ENCODE data around the gene LAMA5. TPM values are rescaled to one million over a fixed set of nuclear protein-coding genes. Genes with fewer than 3 reads are reported as not detected.

LAMA5 gene
- total RNA-seq, 1 experiment from 2014 or later: 1,050 TPM

DNA sequence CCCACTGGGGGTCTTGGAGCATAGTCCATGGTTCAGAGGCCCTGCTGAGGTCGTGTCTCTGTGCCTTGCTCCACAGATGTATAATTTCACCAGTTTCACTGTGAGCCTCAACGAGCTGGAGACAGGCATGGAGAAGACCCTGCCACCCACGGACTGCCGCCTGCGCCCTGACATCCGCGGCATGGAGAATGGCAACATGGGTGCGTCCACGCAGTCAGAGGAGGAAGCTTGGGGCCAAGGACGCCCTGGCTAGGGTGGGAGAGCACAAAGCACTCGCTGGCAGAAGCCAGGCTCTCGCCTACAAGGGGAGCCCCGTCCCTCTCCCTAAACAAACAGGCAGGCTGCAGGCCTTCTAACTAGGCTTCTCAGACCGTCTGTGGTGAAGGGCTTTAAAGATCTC lies 78.0 kb downstream of the LAMA5 start:
- Histone ChIP-seq H3K4me3 (ENCODE audit: low read depth, low read length) (no peak overlapping the region), H3K4me1 (no peaks in the 10 kb centered on the region), H3K27me3 (replicated peaks; ENCODE audit: control insufficient read depth, insufficient read depth, low read length) (no peaks in the 10 kb centered on the region), H3K9me3 (no peaks in the 10 kb centered on the region), H3K36me3 (ENCODE audit: control insufficient read depth, insufficient read depth, low read length) (peaks cover 11% of the 10 kb centered on the region)
- Mint-ChIP-seq H3K36me3 (ENCODE audit: insufficient read depth, unreplicated experiment) (peaks cover 77% of the 10 kb centered on the region), H3K9me3 (ENCODE audit: unreplicated experiment) (no peaks in the 10 kb centered on the region), H3K4me1 (ENCODE audit: low read depth, unreplicated experiment) (no peaks in the 10 kb centered on the region), H3K4me3 (ENCODE audit: unreplicated experiment) (no peak overlapping the region), H3K27me3 (ENCODE audit: insufficient read depth, unreplicated experiment) (no peaks in the 10 kb centered on the region), H3K27ac (ENCODE audit: unreplicated experiment) (no peak overlapping the region)
- intact Hi-C loops (cut with micrococcal nuclease; ENCODE audit: unreplicated experiment): no loop called here
- no TSS peak for BruUV-seq (replicated peaks)
- CTCF ChIA-PET: no interaction called here
- TF ChIP-seq, protein P1, sequence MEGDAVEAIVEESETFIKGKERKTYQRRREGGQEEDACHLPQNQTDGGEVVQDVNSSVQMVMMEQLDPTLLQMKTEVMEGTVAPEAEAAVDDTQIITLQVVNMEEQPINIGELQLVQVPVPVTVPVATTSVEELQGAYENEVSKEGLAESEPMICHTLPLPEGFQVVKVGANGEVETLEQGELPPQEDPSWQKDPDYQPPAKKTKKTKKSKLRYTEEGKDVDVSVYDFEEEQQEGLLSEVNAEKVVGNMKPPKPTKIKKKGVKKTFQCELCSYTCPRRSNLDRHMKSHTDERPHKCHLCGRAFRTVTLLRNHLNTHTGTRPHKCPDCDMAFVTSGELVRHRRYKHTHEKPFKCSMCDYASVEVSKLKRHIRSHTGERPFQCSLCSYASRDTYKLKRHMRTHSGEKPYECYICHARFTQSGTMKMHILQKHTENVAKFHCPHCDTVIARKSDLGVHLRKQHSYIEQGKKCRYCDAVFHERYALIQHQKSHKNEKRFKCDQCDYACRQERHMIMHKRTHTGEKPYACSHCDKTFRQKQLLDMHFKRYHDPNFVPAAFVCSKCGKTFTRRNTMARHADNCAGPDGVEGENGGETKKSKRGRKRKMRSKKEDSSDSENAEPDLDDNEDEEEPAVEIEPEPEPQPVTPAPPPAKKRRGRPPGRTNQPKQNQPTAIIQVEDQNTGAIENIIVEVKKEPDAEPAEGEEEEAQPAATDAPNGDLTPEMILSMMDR (IDR thresholded peaks at IDR 0.05; ENCODE audit: insufficient read depth in 1 of 2, low read depth in 1 of 2, low read length in 1 of 2, severe bottlenecking in 1 of 2, unreplicated experiment in 1 of 2): no peak
- POLR2A ChIA-PET: no interaction called here
- no peak for DNase-seq

GRCh38 chr20:62288535-62289105 lies 78.5 kb downstream of the LAMA5 start:
- H3K9me3 ChIP-seq: no peaks in the 10 kb centered on the region
- DNase-seq: no peak
- BruUV-seq (replicated peaks): no TSS peak
- Mint-ChIP-seq H3K27ac (ENCODE audit: unreplicated experiment) (no peak overlapping the region), H3K4me3 (ENCODE audit: unreplicated experiment) (no peak overlapping the region), H3K4me1 (ENCODE audit: low read depth, unreplicated experiment) (no peaks in the 10 kb centered on the region), H3K36me3 (ENCODE audit: insufficient read depth, unreplicated experiment) (peaks cover 77% of the 10 kb centered on the region), H3K9me3 (ENCODE audit: unreplicated experiment) (no peaks in the 10 kb centered on the region), H3K27me3 (ENCODE audit: insufficient read depth, unreplicated experiment) (no peaks in the 10 kb centered on the region)
- H3K4me3 ChIP-seq (ENCODE audit: low read depth, low read length): no peak overlapping the region
- intact Hi-C loops (cut with micrococcal nuclease; ENCODE audit: unreplicated experiment): no loop called here
- CTCF ChIA-PET: no interaction called here
- POLR2A ChIA-PET: no interaction called here
- no peaks in the 10 kb centered on the region for H3K27me3 ChIP-seq (replicated peaks; ENCODE audit: control insufficient read depth, insufficient read depth, low read length)
- TF ChIP-seq, protein P1 (IDR thresholded peaks at IDR 0.05; ENCODE audit: insufficient read depth in 1 of 2, low read depth in 1 of 2, low read length in 1 of 2, severe bottlenecking in 1 of 2, unreplicated experiment in 1 of 2): no peak
- no peaks in the 10 kb centered on the region for H3K4me1 ChIP-seq
- H3K36me3 ChIP-seq (ENCODE audit: control insufficient read depth, insufficient read depth, low read length): peaks cover 11% of the 10 kb centered on the region

DNA sequence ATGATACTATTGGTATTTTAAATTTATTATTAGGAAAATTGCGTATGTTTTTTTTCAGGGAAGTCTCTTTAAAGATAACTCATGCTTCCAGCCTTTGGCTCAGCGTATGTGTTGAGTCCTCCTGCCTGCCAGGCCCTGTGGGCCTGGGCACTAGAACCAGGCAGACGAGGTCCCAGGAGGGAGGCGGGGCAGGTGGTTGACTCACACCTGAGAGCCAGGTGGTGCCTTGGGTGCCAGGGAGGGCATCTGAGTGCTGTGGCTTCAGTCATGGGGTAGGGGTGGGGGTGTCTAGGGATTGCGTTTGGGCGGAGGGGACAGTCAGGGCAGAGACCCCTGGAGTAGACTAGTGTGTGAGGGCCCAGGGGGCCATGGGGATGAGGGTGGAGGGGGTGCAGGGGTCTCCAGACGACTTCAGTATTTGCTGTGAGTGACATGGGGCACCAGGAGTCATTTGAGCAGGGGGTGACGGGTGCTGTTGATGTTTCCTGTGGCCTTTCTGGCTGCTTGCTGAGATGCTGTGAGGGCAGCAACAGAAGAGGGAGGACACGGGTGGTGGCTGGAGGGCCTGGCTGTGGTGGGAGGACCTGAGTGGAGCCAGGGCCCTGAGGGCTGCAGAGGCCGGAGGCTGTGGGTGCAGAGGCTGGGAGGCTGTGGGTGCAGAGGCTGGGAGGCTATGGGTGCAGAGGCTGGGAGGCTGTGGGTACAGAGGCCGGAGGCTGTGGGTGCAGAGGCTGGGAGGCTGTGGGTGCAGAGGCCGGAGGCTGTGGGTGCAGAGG lies 79.2 kb downstream of the LAMA5 start:
- no TSS peak for BruUV-seq (replicated peaks)
- TF ChIP-seq, protein P1 (IDR thresholded peaks at IDR 0.05; ENCODE audit: insufficient read depth in 1 of 2, low read depth in 1 of 2, low read length in 1 of 2, severe bottlenecking in 1 of 2, unreplicated experiment in 1 of 2): no peak
- DNase-seq: no peak
- Mint-ChIP-seq H3K36me3 (ENCODE audit: insufficient read depth, unreplicated experiment) (peaks cover 77% of the 10 kb centered on the region), H3K27ac (ENCODE audit: unreplicated experiment) (peak overlapping the region; percentile 58), H3K4me3 (ENCODE audit: unreplicated experiment) (no peak overlapping the region), H3K27me3 (ENCODE audit: insufficient read depth, unreplicated experiment) (no peaks in the 10 kb centered on the region), H3K9me3 (ENCODE audit: unreplicated experiment) (no peaks in the 10 kb centered on the region), H3K4me1 (ENCODE audit: low read depth, unreplicated experiment) (no peaks in the 10 kb centered on the region)
- no peaks in the 10 kb centered on the region for H3K4me1 ChIP-seq
- POLR2A ChIA-PET: no interaction called here
- H3K36me3 ChIP-seq (ENCODE audit: control insufficient read depth, insufficient read depth, low read length): peaks cover 16% of the 10 kb centered on the region
- no peak overlapping the region for H3K4me3 ChIP-seq (ENCODE audit: low read depth, low read length)
- CTCF ChIA-PET: no interaction called here
- no peaks in the 10 kb centered on the region for H3K9me3 ChIP-seq
- no peaks in the 10 kb centered on the region for H3K27me3 ChIP-seq (replicated peaks; ENCODE audit: control insufficient read depth, insufficient read depth, low read length)
- intact Hi-C loops (cut with micrococcal nuclease; ENCODE audit: unreplicated experiment): no loop called here

Measured in Caco-2 (cell line).